GM23338 (cell line): ENCODE measurements around the gene SSTR1. TPM values are rescaled to one million over a fixed set of nuclear protein-coding genes. Genes with fewer than 3 reads are reported as not detected.

Experiments
- ATAC-seq: fragments of 200-7000 bp; cut with Tn5 transposase; 3 replicates; pipeline ENCODE4 v1.9.1; 2020
- DNase-seq: peaks from one replicate; pipeline ENCODE4 v3.0.0-alpha.2; 2015; ENCODE audit warnings: low spot score
- H2AFZ ChIP-seq: fragments of 200-600 bp; sonication (generic); 2 replicates; pipeline ENCODE4 v1.8.0; 2016; ENCODE audit warnings: antibody characterized with exemption, mild to moderate bottlenecking, moderate library complexity
- H3F3A ChIP-seq: fragments of 200-600 bp; sonication (generic); replicated peaks from 2 replicates; pipeline ENCODE4 v1.8.0; 2017; ENCODE audit warnings: antibody characterized with exemption, mixed run types, low read depth
- H3K27ac ChIP-seq: fragments of 200-600 bp; sonication (generic); 2 replicates; pipeline ENCODE4 v1.6.1; 2016; ENCODE audit warnings: low read depth
- H3K27me3 ChIP-seq: fragments of 200-600 bp; sonication (generic); 2 replicates; pipeline ENCODE4 v1.8.0; 2016; ENCODE audit warnings: mild to moderate bottlenecking, mixed run types, moderate library complexity; ENCODE audit not compliant: insufficient read depth
- H3K36me3 ChIP-seq: fragments of 200-600 bp; sonication (generic); 2 replicates; pipeline ENCODE4 v1.8.0; 2016; ENCODE audit warnings: mild to moderate bottlenecking; ENCODE audit not compliant: insufficient read depth
- H3K4me1 ChIP-seq: fragments of 200-600 bp; sonication (generic); 2 replicates; pipeline ENCODE4 v1.8.0; 2016; ENCODE audit warnings: mild to moderate bottlenecking, moderate library complexity; ENCODE audit not compliant: insufficient read depth
- H3K4me2 ChIP-seq: fragments of 200-600 bp; sonication (generic); 2 replicates; pipeline ENCODE4 v1.7.1; 2017; ENCODE audit warnings: mixed run types
- H3K4me3 ChIP-seq: fragments of 200-600 bp; sonication (generic); 2 replicates; pipeline ENCODE4 v1.6.1; 2016; ENCODE audit warnings: mixed run types
- H3K79me2 ChIP-seq: fragments of 200-600 bp; sonication (generic); replicated peaks from 2 replicates; pipeline ENCODE4 v1.8.0; 2017; ENCODE audit warnings: mild to moderate bottlenecking; ENCODE audit not compliant: insufficient read depth
- H3K9me2 ChIP-seq: fragments of 200-600 bp; sonication (generic); 2 replicates; pipeline ENCODE4 v1.8.0; 2017; ENCODE audit not compliant: insufficient read depth
- H4K20me1 ChIP-seq: fragments of 200-600 bp; sonication (generic); replicated peaks from 2 replicates; pipeline ENCODE4 v1.8.0; 2017; ENCODE audit warnings: mild to moderate bottlenecking; ENCODE audit not compliant: insufficient read depth
- H3K27ac Mint-ChIP-seq: 2 replicates; pipeline ENCODE4 v1.8.0; 2020; ENCODE audit warnings: inconsistent platforms, mild to moderate bottlenecking, moderate library complexity, mixed read lengths
- H3K27me3 Mint-ChIP-seq: 3 replicates; pipeline ENCODE4 v1.8.0; 2022; ENCODE audit warnings: low read depth, mild to moderate bottlenecking, moderate library complexity, mixed read lengths, inconsistent platforms; ENCODE audit not compliant: insufficient read depth, poor library complexity
- H3K36me3 Mint-ChIP-seq: 3 replicates; pipeline ENCODE4 v1.8.0; 2021; ENCODE audit warnings: low read depth, mild to moderate bottlenecking, inconsistent platforms, moderate library complexity, mixed read lengths
- H3K4me1 Mint-ChIP-seq: 3 replicates; pipeline ENCODE4 v1.8.0; 2020; ENCODE audit warnings: mild to moderate bottlenecking, inconsistent platforms, mixed read lengths
- H3K4me3 Mint-ChIP-seq: 3 replicates; pipeline ENCODE4 v1.8.0; 2021; ENCODE audit warnings: moderate library complexity, mild to moderate bottlenecking, inconsistent platforms, mixed read lengths
- H3K9me3 Mint-ChIP-seq: 3 replicates; pipeline ENCODE4 v1.8.0; 2020; ENCODE audit warnings: moderate library complexity, mild to moderate bottlenecking, inconsistent platforms, mixed read lengths
- EZH2 ChIP-seq: fragments of 200-600 bp; sonication (generic); IDR thresholded peaks from one replicate; pipeline ENCODE4 v1.8.0; 2017; ENCODE audit warnings: antibody characterized with exemption, mild to moderate bottlenecking, low read depth; ENCODE audit not compliant: unreplicated experiment
- POLR2AphosphoS5 ChIP-seq: IDR thresholded peaks from 2 replicates; pipeline ENCODE4 v1.6.1; 2016; ENCODE audit warnings: antibody characterized with exemption, low read depth
- STAT1 ChIP-seq: IDR thresholded peaks from one replicate; pipeline ENCODE4 v1.6.1; 2016; ENCODE audit warnings: antibody characterized with exemption; ENCODE audit not compliant: unreplicated experiment
- ZNF331 ChIP-seq: fragments of 250-450 bp; sonication (Bioruptor Pico); IDR thresholded peaks from 2 replicates; pipeline ENCODE4 v1.5.0; 2020; ENCODE audit warnings: low read depth, mild to moderate bottlenecking, moderate library complexity
- polyA plus RNA-seq: library from polyadenylated mRNA; unstranded; fragments of >200 nt; fragmentation: Nextera tagmentation; extraction: Ambion mirVana; gene quantifications from 2 replicates; pipeline ENCODE4 v1.2.1, GENCODE V29; 2016
- total RNA-seq: library from RNA; depleted of rRNA; stranded (reverse); fragments of >200 nt; shearing (Covaris generic); gene quantifications from 2 replicates; pipeline ENCODE4 v1.2.3, GENCODE V29; 2014
- TF ChIP-seq, protein P1 (sequence below): IDR thresholded peaks from 2 replicates; pipeline ENCODE4 v1.6.1; 2016; ENCODE audit warnings: antibody characterized with exemption
- TF ChIP-seq, protein P2 (sequence below): fragments of 250-450 bp; sonication (Bioruptor Pico); IDR thresholded peaks from 2 replicates; pipeline ENCODE4 v1.5.0; 2020; ENCODE audit warnings: mild to moderate bottlenecking, moderate library complexity

Gene SSTR1
- total and polyA plus RNA-seq, 2 experiments from 2014 or later: 0.42 to 0.80 TPM

DNA sequence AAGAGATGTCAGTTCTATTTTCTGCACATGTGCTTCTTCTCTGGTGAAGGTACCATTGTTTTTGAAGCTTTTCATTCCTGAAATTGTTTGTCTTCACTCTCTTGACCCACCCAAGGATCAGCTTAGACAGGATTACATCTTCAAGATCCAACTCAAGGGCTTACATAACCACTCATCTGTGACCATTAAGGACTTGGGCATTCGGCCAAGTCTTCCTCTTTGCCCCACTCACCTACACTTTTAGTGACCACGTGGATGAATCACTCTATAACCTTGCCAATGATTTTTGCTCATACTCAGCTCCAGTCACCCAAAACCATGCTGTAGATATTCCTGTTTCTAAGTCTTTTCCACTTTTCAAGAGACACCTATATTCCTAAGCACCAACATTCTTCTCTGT, 36.5 kb upstream of the SSTR1 start:
- no peaks in the 10 kb centered on the region for H3K27me3 ChIP-seq
- no peaks in the 10 kb centered on the region for H4K20me1 ChIP-seq
- no peaks in the 10 kb centered on the region for H3K79me2 ChIP-seq
- no peaks in the 10 kb centered on the region; the same call in 1 of the 2 replicates for H3K9me2 ChIP-seq
- H3K36me3 ChIP-seq: no peaks in the 10 kb centered on the region
- ATAC-seq: no peak
- no peak for TF ChIP-seq EZH2
- TF ChIP-seq, protein P1, sequence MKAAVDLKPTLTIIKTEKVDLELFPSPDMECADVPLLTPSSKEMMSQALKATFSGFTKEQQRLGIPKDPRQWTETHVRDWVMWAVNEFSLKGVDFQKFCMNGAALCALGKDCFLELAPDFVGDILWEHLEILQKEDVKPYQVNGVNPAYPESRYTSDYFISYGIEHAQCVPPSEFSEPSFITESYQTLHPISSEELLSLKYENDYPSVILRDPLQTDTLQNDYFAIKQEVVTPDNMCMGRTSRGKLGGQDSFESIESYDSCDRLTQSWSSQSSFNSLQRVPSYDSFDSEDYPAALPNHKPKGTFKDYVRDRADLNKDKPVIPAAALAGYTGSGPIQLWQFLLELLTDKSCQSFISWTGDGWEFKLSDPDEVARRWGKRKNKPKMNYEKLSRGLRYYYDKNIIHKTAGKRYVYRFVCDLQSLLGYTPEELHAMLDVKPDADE: no peak
- TF ChIP-seq, protein P2, sequence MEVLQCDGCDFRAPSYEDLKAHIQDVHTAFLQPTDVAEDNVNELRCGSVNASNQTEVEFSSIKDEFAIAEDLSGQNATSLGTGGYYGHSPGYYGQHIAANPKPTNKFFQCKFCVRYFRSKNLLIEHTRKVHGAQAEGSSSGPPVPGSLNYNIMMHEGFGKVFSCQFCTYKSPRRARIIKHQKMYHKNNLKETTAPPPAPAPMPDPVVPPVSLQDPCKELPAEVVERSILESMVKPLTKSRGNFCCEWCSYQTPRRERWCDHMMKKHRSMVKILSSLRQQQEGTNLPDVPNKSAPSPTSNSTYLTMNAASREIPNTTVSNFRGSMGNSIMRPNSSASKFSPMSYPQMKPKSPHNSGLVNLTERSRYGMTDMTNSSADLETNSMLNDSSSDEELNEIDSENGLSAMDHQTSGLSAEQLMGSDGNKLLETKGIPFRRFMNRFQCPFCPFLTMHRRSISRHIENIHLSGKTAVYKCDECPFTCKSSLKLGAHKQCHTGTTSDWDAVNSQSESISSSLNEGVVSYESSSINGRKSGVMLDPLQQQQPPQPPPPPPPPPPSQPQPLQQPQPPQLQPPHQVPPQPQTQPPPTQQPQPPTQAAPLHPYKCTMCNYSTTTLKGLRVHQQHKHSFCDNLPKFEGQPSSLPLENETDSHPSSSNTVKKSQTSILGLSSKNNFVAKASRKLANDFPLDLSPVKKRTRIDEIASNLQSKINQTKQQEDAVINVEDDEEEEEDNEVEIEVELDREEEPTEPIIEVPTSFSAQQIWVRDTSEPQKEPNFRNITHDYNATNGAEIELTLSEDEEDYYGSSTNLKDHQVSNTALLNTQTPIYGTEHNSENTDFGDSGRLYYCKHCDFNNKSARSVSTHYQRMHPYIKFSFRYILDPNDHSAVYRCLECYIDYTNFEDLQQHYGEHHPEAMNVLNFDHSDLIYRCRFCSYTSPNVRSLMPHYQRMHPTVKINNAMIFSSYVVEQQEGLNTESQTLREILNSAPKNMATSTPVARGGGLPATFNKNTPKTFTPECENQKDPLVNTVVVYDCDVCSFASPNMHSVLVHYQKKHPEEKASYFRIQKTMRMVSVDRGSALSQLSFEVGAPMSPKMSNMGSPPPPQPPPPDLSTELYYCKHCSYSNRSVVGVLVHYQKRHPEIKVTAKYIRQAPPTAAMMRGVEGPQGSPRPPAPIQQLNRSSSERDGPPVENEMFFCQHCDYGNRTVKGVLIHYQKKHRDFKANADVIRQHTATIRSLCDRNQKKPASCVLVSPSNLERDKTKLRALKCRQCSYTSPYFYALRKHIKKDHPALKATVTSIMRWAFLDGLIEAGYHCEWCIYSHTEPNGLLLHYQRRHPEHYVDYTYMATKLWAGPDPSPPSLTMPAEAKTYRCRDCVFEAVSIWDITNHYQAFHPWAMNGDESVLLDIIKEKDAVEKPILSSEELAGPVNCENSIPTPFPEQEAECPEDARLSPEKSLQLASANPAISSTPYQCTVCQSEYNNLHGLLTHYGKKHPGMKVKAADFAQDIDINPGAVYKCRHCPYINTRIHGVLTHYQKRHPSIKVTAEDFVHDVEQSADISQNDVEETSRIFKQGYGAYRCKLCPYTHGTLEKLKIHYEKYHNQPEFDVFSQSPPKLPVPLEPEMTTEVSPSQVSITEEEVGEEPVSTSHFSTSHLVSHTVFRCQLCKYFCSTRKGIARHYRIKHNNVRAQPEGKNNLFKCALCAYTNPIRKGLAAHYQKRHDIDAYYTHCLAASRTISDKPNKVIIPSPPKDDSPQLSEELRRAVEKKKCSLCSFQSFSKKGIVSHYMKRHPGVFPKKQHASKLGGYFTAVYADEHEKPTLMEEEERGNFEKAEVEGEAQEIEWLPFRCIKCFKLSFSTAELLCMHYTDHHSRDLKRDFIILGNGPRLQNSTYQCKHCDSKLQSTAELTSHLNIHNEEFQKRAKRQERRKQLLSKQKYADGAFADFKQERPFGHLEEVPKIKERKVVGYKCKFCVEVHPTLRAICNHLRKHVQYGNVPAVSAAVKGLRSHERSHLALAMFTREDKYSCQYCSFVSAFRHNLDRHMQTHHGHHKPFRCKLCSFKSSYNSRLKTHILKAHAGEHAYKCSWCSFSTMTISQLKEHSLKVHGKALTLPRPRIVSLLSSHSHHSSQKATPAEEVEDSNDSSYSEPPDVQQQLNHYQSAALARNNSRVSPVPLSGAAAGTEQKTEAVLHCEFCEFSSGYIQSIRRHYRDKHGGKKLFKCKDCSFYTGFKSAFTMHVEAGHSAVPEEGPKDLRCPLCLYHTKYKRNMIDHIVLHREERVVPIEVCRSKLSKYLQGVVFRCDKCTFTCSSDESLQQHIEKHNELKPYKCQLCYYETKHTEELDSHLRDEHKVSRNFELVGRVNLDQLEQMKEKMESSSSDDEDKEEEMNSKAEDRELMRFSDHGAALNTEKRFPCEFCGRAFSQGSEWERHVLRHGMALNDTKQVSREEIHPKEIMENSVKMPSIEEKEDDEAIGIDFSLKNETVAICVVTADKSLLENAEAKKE: no peak
- TF ChIP-seq STAT1: no peak
- TF ChIP-seq POLR2AphosphoS5: no peak
- TF ChIP-seq ZNF331 (CRISPR knock-in tag): no peak
- no peak overlapping the region for H3K4me2 ChIP-seq
- Mint-ChIP-seq H3K4me3 (no peak overlapping the region), H3K36me3 (peaks cover 9% of the 10 kb centered on the region), H3K9me3 (no peaks in the 10 kb centered on the region; the same call in 1 of the 3 replicates), H3K27ac (no peak overlapping the region), H3K27me3 (no peaks in the 10 kb centered on the region), H3K4me1 (peaks cover 10% of the 10 kb centered on the region)
- no peak overlapping the region for H2AFZ ChIP-seq
- no peaks in the 10 kb centered on the region for H3F3A ChIP-seq
- peaks cover 6% of the 10 kb centered on the region; the same call in 1 of the 2 replicates for H3K4me1 ChIP-seq
- DNase-seq: no peak
- H3K27ac ChIP-seq: no peak overlapping the region
- H3K4me3 ChIP-seq: no peak overlapping the region
